GM21390 (cell line): Measurements from ENCODE around the gene ADCY3.
A peak's percentile ranks its signal among the peaks of the same experiment; 100 is the strongest.

Source experiments
- ATAC-seq: cut with Tn5 transposase; IDR thresholded peaks from one replicate; pipeline ENCODE4 v1.9.1; 2021; ENCODE audit not compliant: unreplicated experiment

The ADCY3 gene

DNA sequence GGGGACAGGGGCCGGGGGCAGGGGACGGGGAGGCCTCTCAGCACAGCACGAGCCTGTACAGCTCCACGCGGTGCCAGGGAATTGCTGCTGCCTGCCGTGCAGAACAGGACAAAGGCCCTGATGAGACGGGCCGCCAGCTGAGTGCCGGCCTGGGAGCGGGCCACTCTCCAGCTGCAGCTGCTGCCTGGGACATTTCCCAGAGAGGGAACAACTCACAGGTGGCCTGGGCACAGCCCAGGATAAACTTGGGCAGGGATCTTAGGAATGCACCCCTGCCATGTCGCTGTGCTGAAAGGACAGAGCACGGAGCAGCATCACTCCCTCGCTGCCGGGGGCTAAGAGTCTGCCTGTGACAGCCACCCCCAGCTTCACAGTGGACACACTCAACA, 88.0 kb downstream of the ADCY3 start:
- no peak for ATAC-seq

DNA sequence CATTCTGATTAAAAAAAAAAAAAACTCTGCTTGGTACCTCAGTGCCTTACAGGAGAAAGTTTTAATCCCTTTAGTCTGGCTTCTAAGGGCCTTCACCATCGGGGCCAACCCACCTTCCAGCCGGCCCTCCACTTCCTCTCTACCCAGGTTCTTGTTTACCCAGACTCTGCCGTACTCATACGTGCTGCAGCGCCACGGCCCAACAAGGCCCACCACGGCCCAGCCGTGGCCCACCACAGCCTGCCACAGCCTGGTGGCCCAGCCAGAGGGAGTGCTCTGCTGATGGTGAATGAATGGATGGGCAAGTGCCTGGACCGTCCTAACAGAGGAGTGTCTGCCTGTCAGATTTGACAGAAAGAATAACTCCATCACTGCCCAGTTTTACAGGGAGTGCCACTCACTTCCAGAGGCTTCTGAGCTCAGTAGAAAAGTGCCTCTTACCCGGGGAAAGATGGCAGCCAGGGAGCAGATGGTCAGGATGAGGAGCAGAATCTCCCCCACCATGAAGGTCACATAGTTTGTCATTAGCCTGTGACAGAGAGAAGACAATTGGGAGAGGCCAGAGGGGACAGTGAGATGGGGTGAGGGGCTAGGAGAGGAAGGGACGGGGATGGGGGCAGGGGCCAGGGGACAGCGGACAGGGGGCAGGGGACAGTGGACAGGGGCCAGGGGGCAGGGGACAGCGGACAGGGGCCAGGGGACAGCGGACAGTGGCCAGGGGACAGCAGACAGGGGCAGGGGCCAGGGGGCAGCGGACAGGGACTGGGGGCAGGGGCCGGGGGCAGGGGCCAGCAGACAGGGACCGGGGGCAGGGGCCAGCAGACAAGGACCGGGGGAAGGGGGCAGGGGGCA, 88.6 kb downstream of the ADCY3 start:
- ATAC-seq = no peak

DNA sequence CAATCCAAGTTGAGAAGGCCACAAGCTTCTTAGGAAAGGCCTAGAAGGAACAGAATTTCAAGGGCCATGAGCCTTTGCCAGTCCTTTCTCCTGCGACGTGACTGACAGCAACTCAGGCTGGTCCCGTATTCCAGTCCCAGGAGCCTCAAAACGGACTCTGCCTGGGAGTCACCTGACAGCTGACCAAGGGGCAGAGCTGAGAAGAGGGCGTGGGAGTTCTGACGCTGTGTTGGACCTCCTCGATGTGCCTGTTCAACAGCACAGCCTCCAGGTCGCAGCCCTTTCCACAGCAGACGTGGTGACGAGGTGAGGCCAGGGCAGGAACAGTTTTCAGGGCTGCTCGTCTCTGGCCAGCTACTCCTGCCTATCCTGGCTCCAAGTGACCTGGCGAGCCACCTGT, 89.3 kb downstream of the ADCY3 start:
- ATAC-seq = no peak

- no peak for ATAC-seq
Observed at GRCh38 chr2:24830351-24830750, 89.7 kb downstream of the ADCY3 start.

- ATAC-seq = no peak
Observed at GRCh38 chr2:24828238-24828996, 91.6 kb downstream of the ADCY3 start.

GRCh38 chr2:24827321-24828237, 92.5 kb downstream of the ADCY3 start:
- ATAC-seq = peak; percentile 66

GRCh38 chr2:24826773-24827145, 93.3 kb downstream of the ADCY3 start:
- ATAC-seq = no peak

DNA sequence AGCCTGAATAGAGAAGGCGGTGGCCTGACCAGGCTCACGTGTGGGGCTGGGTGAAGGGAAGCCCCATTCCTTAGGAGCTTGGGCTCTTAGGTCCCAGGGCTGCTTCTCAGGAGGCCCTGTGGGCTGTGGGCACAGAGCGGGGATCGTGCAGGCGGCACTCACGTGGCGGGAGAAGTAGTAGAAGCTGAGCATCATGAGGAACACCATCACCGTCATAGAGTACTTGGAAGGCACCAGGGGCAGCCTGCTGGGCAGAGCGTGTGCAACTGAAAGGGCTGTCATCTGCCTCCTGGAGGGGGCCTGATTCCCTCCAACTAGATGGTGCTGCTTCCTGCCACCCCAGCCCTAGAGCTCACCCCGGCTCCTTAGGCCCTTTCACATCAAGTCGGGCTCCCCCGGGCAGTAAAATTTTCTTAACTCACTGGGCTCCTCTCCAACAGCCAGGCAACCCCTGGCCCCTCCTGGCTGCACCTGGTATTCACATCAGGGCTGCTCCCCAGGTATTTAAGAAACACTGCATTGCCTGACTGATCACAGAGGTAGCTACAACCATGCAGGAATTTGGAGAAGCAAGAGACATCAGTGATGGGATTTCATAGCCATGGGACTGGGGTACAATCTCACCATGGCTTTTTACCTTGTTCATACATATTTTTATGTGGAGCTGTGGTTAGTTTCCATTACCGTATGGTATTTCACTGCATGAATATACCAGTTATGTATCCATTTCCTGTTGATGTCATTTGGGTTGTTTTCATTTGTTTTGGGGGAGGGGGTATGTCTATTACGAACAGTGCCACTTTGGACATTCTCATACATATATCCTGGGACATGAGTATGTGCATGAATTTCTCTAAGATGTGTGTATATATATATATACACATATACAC, 93.9 kb downstream of the ADCY3 start:
- no peak for ATAC-seq

DNA sequence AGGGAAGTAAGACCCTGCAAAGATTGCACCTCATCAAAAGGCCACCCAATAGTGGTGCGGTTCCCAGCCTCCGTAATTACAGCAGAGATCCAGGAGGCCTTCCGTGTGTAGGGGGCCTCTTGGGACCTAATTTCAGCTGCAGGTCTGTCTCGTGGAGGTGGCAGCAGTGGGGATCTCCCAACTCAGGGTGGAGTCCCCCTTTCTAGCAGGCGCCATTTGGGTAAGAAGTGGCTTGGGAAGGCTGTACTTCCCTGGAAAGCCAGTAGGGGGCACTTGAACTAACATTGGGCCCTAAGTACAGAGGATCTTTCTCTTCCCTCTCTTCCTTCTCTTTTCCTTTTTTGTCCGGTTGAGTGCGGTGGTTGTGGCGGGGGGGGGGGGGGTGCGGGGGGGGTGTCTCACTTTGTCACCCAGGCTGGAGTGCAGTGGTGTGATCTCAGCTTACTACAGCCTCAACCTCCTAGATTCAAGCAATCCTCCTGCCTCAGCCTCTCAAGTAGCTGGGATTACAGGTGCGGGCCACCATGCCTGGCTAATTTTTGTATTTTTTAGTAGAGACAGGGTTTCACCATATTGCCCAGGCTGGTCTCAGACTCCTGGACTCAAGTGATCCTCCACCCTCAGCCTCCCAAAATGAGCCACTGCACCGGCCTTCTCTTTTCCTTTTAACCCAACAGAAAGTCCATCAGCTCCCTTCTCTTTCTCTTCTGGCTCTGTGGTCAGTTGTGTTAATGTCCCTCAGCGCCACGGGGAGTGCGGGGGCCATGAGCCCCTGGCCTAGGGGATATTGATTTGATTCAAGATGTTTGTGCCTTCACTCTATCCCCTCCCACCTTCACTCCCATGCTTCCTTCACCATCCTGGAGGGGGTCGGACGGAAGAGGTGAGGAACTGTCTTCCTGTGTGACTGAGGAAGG, 94.8 kb downstream of the ADCY3 start:
- no peak for ATAC-seq

GRCh38 chr2:24824071-24824588, 95.9 kb downstream of the ADCY3 start:
- no peak for ATAC-seq

DNA sequence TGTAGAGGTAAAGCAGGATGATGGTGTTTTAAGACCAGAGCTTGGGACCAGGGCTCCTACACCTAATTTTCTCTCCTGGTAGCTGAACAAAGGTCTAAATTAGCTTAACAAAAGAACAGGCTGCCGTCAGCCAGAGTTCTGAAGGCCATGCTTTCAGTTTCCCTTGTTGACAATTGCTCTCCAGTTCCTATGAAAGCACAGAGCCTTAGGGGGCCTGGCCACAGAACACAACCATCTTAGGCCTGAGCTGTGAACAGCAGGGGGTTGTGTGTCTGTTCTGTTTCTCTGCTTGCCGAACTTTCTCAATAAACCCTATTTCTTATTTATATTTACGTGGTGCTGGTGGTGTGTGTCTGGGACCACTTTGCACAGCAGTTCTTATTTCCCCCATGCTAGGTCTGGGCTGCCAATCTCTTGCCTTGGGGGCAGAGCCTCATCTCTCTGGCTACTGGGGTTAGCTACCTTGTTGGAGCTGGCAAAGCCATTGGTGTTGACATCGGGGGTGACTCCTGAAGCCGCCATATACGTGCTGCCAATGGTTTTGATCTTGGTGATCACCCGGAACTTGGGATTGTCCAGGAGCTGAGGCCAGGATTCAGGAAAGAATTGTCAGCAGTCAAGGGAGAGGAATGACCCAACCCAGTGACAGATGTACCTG, 97.9 kb downstream of the ADCY3 start:
- ATAC-seq = no peak

- no peak for ATAC-seq
Observed at GRCh38 chr2:24821433-24821891, 98.6 kb downstream of the ADCY3 start.

DNA sequence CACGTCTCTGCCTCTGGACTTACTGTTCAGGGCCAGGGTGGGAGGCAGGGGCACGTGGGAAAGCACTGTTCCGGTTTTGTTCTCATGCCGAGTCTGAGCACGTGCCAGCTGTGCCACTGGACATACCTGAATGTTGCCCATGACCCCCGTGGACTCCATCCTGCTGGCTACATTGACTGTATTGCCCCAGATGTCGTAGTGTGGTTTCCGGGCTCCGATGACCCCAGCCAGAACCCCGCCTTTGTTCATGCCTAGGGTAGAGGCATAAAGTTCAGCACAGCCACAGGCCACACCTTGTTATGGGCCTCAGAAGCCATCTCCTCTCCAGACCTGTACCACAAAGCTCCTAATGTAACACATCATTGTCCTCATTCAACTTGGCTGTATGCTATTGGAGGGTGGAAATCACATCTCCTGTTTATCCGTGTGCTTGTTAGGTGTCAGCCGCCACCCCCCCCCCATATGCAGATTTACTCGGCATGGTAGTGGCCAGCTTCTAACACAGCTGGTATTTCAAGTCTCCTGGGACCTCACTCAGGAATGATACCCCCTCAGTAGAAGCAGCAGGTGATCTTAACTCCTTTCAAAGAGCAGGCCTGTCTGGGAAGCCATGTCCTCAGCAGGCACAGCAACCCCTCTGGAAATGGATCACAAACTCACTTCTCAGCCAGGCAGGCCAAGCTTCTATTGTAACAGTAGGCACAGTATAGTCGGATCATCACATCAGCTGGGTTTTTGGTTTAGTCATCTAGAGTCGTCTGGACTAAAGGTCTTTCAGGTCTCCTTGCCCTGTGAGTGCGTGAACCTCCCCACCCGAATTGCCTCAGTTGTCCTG, 99.2 kb downstream of the ADCY3 start:
- no peak for ATAC-seq

GRCh38 chr2:24820175-24820513, 99.9 kb downstream of the ADCY3 start:
- no peak for ATAC-seq

GRCh38 chr2:24819442-24820174, 100.4 kb downstream of the ADCY3 start:
- no peak for ATAC-seq

GRCh38 chr2:24818721-24819167, 101.3 kb downstream of the ADCY3 start:
- ATAC-seq = no peak

- ATAC-seq = no peak
Observed at GRCh38 chr2:24816884-24817283, 103.2 kb downstream of the ADCY3 start.
